Stimulated activated memory B cell treated with anti-CD40 and anti-IgM and Interleukin-4, amounts not matched to agents 10 μg/mL and 1 μg/mL and 100 μg/mL, for 72 hours (primary cell): ENCODE data around the gene PTH2.

Experiments
- ATAC-seq: fragments of 150-1000 bp; cut with Tn5 transposase; 2 replicates; pipeline ENCODE4 v1.10.0; 2021
- H3K27ac Mint-ChIP-seq: one replicate; pipeline ENCODE4 v1.8.0; 2022; ENCODE audit warnings: mild to moderate bottlenecking, mixed read lengths
- H3K27me3 Mint-ChIP-seq: one replicate; pipeline ENCODE4 v1.8.0; 2022; ENCODE audit warnings: mixed read lengths
- H3K36me3 Mint-ChIP-seq: one replicate; pipeline ENCODE4 v1.8.0; 2022; ENCODE audit warnings: mixed read lengths
- H3K4me1 Mint-ChIP-seq: one replicate; pipeline ENCODE4 v1.8.0; 2022; ENCODE audit warnings: mixed read lengths
- H3K4me3 Mint-ChIP-seq: one replicate; pipeline ENCODE4 v1.8.0; 2022; ENCODE audit warnings: mild to moderate bottlenecking, moderate library complexity, mixed read lengths
- H3K9me3 Mint-ChIP-seq: one replicate; pipeline ENCODE4 v1.8.0; 2022; ENCODE audit warnings: mixed read lengths

The PTH2 gene

DNA sequence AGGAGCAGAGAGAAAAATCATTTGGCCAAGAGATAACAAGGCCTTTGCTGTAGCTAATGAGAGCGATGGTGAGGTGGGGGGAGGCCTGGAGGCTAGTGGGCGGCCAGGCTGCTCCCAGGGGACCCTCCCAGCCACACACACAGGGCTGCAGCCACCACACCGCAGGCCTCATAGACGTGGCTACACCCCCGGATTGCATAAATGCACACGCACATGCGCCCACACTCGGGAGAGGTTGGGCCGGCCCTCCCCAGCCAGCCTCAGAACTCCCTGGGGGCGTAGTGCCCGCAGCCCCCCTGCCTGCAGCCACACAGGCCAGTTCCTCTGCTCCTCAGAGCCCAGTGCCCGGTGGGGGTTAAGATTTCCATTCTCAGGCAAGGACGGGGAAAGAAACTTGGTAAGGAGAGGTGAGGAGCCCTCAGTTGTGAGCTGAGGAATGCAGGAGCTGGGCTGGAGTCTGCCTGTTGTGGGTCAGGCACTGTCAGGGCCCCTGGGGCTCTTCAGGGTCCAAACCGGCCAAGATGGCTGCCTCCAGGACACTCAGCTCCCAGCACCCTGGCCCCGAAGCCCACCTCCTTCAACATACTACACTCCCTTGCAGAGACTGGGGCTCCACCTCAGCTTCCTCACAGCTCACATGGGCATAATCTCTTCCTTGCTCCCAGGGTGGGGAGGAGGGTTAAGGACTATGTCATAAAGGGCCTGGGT is 8.0 kb downstream of the PTH2 start:
- ATAC-seq: peak; percentile 94
- Mint-ChIP-seq H3K36me3 (no peaks in the 10 kb centered on the region), H3K27me3 (peaks cover 38% of the 10 kb centered on the region), H3K4me1 (peaks cover 62% of the 10 kb centered on the region), H3K4me3 (peak overlapping the region; percentile 36), H3K27ac (peak overlapping the region; percentile 81), H3K9me3 (no peaks in the 10 kb centered on the region)

DNA sequence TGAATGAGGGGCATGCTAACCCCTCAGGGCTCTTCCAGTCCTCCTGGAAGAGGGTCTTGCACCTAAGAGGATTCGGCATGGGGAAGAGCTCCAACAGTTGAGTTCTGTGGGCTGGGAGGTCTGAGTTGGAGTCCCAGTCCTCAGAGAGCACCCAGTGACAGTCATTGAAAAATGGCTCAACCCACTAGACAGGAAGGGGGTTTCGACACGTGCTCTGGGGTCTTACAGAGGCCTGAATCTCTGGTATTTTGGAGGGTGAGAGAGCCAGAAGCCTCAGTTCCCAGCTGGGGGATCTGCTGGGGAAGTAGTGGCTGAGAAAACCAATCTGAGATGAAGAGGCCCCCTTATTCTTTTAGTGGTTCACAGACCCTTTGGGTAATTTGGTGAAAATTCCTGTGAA is 9.0 kb downstream of the PTH2 start:
- Mint-ChIP-seq H3K4me3 (no peak overlapping the region), H3K4me1 (peaks cover 72% of the 10 kb centered on the region), H3K9me3 (peaks cover 4% of the 10 kb centered on the region), H3K36me3 (no peaks in the 10 kb centered on the region), H3K27ac (peak overlapping the region; percentile 81), H3K27me3 (peaks cover 28% of the 10 kb centered on the region)
- ATAC-seq: no peak

GRCh38 chr19:49413348-49413747 is 9.9 kb downstream of the PTH2 start:
- H3K9me3 Mint-ChIP-seq: peaks cover 4% of the 10 kb centered on the region
- H3K27me3 Mint-ChIP-seq: peaks cover 19% of the 10 kb centered on the region
- H3K4me3 Mint-ChIP-seq: no peak overlapping the region
- no peaks in the 10 kb centered on the region for H3K36me3 Mint-ChIP-seq
- H3K4me1 Mint-ChIP-seq: peaks cover 80% of the 10 kb centered on the region
- peak overlapping the region; percentile 81 for H3K27ac Mint-ChIP-seq
- ATAC-seq: no peak

DNA sequence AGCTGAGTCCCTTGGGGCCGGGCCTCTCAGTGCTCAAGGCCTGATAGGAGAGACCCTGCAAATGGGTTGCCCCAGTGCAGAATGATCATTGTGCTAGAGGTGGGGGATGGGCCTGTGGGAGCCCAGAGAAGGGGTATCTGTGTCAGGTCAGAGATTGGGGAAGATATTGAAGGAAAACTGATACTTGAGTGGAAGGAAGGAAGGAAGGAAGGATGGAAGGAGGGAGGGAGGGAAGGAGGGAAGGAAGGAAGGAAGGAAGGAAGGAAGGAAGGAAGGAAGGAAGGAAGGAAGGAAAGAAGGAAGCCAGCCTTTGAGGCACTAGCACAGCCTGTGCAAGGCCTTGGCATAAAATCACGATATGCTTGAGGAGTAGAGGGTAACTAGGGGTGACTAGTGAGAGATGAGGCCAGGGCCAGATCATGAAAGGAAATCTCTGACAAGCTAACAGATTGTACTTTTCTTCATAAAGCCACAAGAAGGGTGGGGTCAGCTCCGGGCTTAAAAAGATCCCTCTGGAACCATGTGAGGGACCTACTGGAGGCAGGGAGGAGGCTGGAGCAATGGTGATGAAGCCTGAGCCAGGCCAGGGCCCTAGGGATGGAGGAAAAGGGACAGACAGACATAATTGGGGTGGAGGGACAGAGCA is 11.4 kb downstream of the PTH2 start:
- no peak for ATAC-seq

DNA sequence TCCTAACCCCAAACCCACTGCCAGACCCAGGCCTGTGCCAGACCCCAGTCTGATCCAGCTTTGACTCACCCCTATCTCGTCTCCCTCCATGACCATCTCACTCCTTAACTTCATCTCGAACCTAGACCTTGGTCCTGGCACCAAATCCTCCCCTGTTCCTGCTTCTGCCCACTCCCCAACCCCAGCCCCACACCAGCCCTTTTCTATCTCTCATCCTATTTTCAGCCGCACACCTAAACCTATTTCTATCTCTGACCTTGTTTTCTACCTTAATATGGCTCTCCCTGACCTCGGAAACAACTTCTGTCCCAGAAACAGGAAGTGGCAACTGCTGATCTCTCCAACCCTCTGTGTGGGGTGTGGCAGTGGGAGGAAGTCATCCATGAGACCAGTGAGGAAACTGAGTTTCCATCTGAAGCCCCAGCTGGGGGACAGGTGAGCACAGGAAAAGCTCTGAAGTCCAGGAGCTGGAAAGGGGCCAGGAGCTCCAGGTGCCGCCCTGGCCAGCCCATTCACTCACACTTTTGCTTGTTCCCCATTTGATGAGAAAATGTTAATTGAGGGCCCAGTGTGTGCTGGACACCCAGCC is 13.7 kb downstream of the PTH2 start:
- H3K36me3 Mint-ChIP-seq: no peaks in the 10 kb centered on the region
- H3K4me1 Mint-ChIP-seq: peaks cover 68% of the 10 kb centered on the region
- ATAC-seq: peak; percentile 87
- H3K27me3 Mint-ChIP-seq: no peaks in the 10 kb centered on the region
- H3K4me3 Mint-ChIP-seq: peak overlapping the region; percentile 44
- H3K27ac Mint-ChIP-seq: peak overlapping the region; percentile 92
- H3K9me3 Mint-ChIP-seq: peaks cover 4% of the 10 kb centered on the region

More for the DNA sequence above, 11.4 kb downstream of the PTH2 start:
- peaks cover 83% of the 10 kb centered on the region for H3K4me1 Mint-ChIP-seq
- H3K4me3 Mint-ChIP-seq: peak overlapping the region; percentile 3
- no peaks in the 10 kb centered on the region for H3K36me3 Mint-ChIP-seq
- H3K9me3 Mint-ChIP-seq: peaks cover 4% of the 10 kb centered on the region
- peaks cover 3% of the 10 kb centered on the region for H3K27me3 Mint-ChIP-seq
- H3K27ac Mint-ChIP-seq: peak overlapping the region; percentile 81

- Mint-ChIP-seq H3K4me3 (peak overlapping the region; percentile 44), H3K27me3 (no peaks in the 10 kb centered on the region), H3K9me3 (peaks cover 4% of the 10 kb centered on the region), H3K27ac (peak overlapping the region; percentile 92), H3K4me1 (peaks cover 67% of the 10 kb centered on the region), H3K36me3 (no peaks in the 10 kb centered on the region)
- no peak for ATAC-seq
Observed at GRCh38 chr19:49408816-49409440, 14.3 kb downstream of the PTH2 start.

- H3K27ac Mint-ChIP-seq: peak overlapping the region; percentile 92
Observed at GRCh38 chr19:49407482-49408015, 15.7 kb downstream of the PTH2 start.

GRCh38 chr19:49407079-49407478 is 16.2 kb downstream of the PTH2 start:
- H3K4me3 Mint-ChIP-seq: no peak overlapping the region
- ATAC-seq: no peak
- H3K27ac Mint-ChIP-seq: peak overlapping the region; percentile 92
- H3K27me3 Mint-ChIP-seq: no peaks in the 10 kb centered on the region
- peaks cover 65% of the 10 kb centered on the region for H3K4me1 Mint-ChIP-seq
- peaks cover 4% of the 10 kb centered on the region for H3K9me3 Mint-ChIP-seq
- H3K36me3 Mint-ChIP-seq: no peaks in the 10 kb centered on the region

More at GRCh38 chr19:49407482-49408015, 15.7 kb downstream of the PTH2 start:
- Mint-ChIP-seq H3K4me3 (no peak overlapping the region), H3K9me3 (peaks cover 4% of the 10 kb centered on the region), H3K4me1 (peaks cover 69% of the 10 kb centered on the region), H3K27me3 (no peaks in the 10 kb centered on the region), H3K36me3 (no peaks in the 10 kb centered on the region)
- ATAC-seq: no peak

DNA sequence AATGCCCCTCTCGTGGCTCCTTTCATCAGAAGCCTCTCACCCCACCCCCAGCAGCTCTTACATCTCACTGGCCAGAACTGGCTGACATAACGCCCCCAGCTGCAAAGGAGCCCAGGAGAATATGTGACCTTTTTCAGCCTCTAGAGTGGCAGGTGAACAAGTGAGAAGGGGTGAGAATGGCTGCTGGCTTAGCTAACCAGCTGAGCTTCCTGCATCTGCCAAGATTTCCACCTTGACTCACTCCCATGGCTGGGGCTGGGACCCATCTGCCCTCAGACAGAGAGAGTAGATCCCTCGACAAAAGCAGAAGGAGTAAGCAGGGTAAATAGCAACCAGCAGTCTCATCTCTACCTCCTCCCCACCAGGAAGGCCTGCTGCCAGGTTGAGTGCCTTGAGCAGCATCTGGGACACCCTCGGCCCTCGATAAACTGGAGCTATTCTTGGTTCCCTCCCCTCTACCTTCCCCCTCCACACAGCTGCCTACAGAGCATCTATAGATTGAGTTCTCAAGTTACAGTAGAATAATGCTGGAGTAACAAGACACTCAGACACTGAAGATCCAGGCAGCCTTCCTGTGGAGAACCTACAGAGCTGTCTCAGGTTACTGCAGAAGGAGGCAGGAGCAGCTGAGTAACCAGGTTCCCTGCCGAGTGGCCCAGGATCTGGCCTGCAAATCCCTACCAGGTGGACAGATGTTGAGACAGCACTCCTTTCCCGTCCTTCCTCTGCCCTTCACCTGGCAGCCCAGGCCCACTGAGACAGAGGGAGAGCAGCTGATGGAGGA is 19.6 kb downstream of the PTH2 start:
- Mint-ChIP-seq H3K9me3 (no peaks in the 10 kb centered on the region), H3K4me1 (peaks cover 40% of the 10 kb centered on the region), H3K27ac (peak overlapping the region; percentile 85), H3K27me3 (no peaks in the 10 kb centered on the region), H3K36me3 (no peaks in the 10 kb centered on the region), H3K4me3 (no peak overlapping the region)
- ATAC-seq: peak; percentile 90

- Mint-ChIP-seq H3K4me1 (peaks cover 28% of the 10 kb centered on the region), H3K27me3 (peaks cover 10% of the 10 kb centered on the region), H3K36me3 (no peaks in the 10 kb centered on the region), H3K9me3 (no peaks in the 10 kb centered on the region), H3K4me3 (no peak overlapping the region), H3K27ac (no peak overlapping the region)
- no peak for ATAC-seq
Observed at GRCh38 chr19:49400029-49400428, 23.2 kb downstream of the PTH2 start.

GRCh38 chr19:49398931-49399330 is 24.3 kb downstream of the PTH2 start:
- Mint-ChIP-seq H3K9me3 (no peaks in the 10 kb centered on the region), H3K36me3 (no peaks in the 10 kb centered on the region), H3K4me1 (peaks cover 23% of the 10 kb centered on the region), H3K4me3 (no peak overlapping the region), H3K27ac (peak overlapping the region; percentile 18), H3K27me3 (peaks cover 10% of the 10 kb centered on the region)
- no peak for ATAC-seq

- Mint-ChIP-seq H3K27me3 (peaks cover 10% of the 10 kb centered on the region), H3K4me1 (peaks cover 15% of the 10 kb centered on the region), H3K27ac (peak overlapping the region; percentile 18), H3K4me3 (no peak overlapping the region), H3K9me3 (no peaks in the 10 kb centered on the region), H3K36me3 (no peaks in the 10 kb centered on the region)
- no peak for ATAC-seq
Observed at GRCh38 chr19:49398001-49398615, 25.1 kb downstream of the PTH2 start.

DNA sequence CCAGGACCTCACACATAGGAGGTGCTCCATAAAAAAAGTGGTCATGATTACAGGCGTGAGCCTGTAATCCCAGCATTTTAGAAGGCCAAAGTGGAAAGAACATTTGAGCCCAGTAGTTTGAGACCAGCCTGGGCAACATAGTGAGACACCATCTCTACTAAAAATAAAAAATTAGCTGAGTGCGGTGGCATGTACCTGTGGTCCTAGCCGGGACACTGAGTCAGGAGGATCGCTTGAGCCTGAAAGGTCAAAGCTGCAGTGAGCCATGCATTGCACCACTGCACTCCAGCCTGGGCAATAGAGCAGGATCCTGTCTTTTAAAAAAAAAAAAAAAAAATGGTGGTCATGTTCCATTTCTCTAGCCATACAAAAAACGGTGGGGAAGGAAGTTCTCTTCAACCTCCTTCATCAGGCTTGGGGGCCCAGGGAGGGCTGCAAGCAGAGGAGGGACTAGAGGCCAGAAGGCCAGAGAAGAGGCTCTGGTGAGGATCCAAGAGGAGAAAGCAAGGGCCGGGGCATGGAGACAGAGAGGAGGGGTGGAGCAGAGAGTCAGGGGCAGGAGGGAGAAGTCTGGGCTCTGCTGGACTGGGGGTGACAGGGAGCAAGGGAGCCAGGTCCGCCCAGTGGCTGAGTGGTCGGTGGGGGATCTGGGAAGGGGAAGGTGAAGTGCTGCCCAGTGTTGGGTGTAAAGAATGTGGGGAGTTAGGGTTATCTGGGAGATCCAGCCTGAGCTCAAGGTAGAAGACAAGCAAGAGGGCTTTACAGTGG is 26.3 kb downstream of the PTH2 start:
- no peak overlapping the region for H3K4me3 Mint-ChIP-seq
- no peak for ATAC-seq
- H3K9me3 Mint-ChIP-seq: no peaks in the 10 kb centered on the region
- peak overlapping the region; percentile 41 for H3K27ac Mint-ChIP-seq
- H3K36me3 Mint-ChIP-seq: no peaks in the 10 kb centered on the region
- H3K4me1 Mint-ChIP-seq: peaks cover 13% of the 10 kb centered on the region
- peaks cover 10% of the 10 kb centered on the region for H3K27me3 Mint-ChIP-seq
